GM12878 (cell line): Measurements from ENCODE around the gene UBTF. TPM values are rescaled to one million over a fixed set of nuclear protein-coding genes. Genes with fewer than 3 reads are reported as not detected.

Experiments used
- E2F4 ChIP-seq: IDR thresholded peaks from 2 replicates; pipeline ENCODE4 v1.6.1; 2012; ENCODE audit warnings: low read depth, low read length, improper control_type of control experiment
- MTA3 ChIP-seq: IDR thresholded peaks from 2 replicates; pipeline ENCODE4 v1.6.1; 2012; ENCODE audit warnings: low read length, inconsistent platforms, borderline replicate concordance
- MXI1 ChIP-seq: fragments of 150-350 bp; IDR thresholded peaks from 2 replicates; pipeline ENCODE4 v1.6.1; 2011; ENCODE audit warnings: low read depth, mild to moderate bottlenecking, inconsistent platforms, low read length, improper control_type of control experiment
- NFIC ChIP-seq: IDR thresholded peaks from 2 replicates; pipeline ENCODE4 v1.6.1; 2012; ENCODE audit warnings: low read depth, mild to moderate bottlenecking, inconsistent platforms, low read length, moderate library complexity
- POLR2A ChIP-seq: IDR thresholded peaks from 2 replicates; pipeline ENCODE4 v1.6.1; 2011; ENCODE audit warnings: low read depth, mild to moderate bottlenecking, low read length
- RUNX3 ChIP-seq: IDR thresholded peaks from 2 replicates; pipeline ENCODE4 v1.6.1; 2012; ENCODE audit warnings: low read length, inconsistent platforms
- SIN3A ChIP-seq: IDR thresholded peaks from 2 replicates; pipeline ENCODE4 v1.6.1; 2012; ENCODE audit warnings: low read depth, low read length, improper control_type of control experiment
- SRF ChIP-seq, 2 experiments: IDR thresholded peaks; 2 replicates each; pipeline ENCODE4 v1.6.1; 2011; ENCODE audit warnings: low read depth in 2 of 2, low read length in 2 of 2, mild to moderate bottlenecking in 1 of 2, moderate library complexity in 1 of 2
- ZBED1 ChIP-seq: IDR thresholded peaks from 2 replicates; pipeline ENCODE4 v1.6.1; 2016; ENCODE audit warnings: borderline replicate concordance
- ZNF384 ChIP-seq: IDR thresholded peaks from 2 replicates; pipeline ENCODE4 v1.6.1; 2012; ENCODE audit warnings: low read depth, mild to moderate bottlenecking, low read length, improper control_type of control experiment, borderline replicate concordance
- polyA plus RNA-seq, 11 experiments: library from polyadenylated mRNA; depleted of rRNA in 4 of 11; unstranded in 6 of 11; stranded (reverse) in 5 of 11; fragments of >200 nt; fragmentation: Nextera tagmentation in 4 of 11; fragmentation: Illumina TruSeq in 1 of 11; extraction: Ambion mirVana in 4 of 11; extraction: Trizol in 1 of 11; gene quantifications; 1 replicate in 1 of 11; 2 replicates in 10 of 11; pipeline versions ENCODE4 v1.2.1 to v1.2.3, GENCODE V29; 2011 to 2016; ENCODE audit warnings: inconsistent platforms in 2 of 11, missing spikeins in 2 of 11, low read depth in 1 of 11
- total RNA-seq, 4 experiments: library from RNA; depleted of rRNA in 3 of 4; stranded (reverse); fragments of >200 nt in 3 of 4; fragmentation: Illumina TruSeq in 1 of 4; extraction: Trizol in 1 of 4; gene quantifications; 2 replicates each; pipeline versions ENCODE4 v1.2.1 to v1.2.3, GENCODE V29; 2013 to 2021
- TF ChIP-seq, protein P1 (sequence below): fragments of 450-650 bp; formaldehyde crosslinking; IDR thresholded peaks from 2 replicates; pipeline ENCODE4 v1.5.0; 2022; ENCODE audit warnings: mild to moderate bottlenecking, missing genetic modification characterization
- TF ChIP-seq, protein P2 (sequence below): fragments of 450-650 bp; conservative IDR thresholded peaks from 2 replicates; pipeline ENCODE4 v1.6.1; 2017; ENCODE audit warnings: mild to moderate bottlenecking, moderate library complexity

UBTF gene
- total and polyA plus RNA-seq, 10 of the 15 experiments (the other 5 are each of a cell fraction or from before 2014, with no cell fraction given): 2.2 to 124 (median 79.6) TPM

- TF ChIP-seq SRF (IDR thresholded peaks at IDR 0.05; ENCODE audit: low read depth in 2 of 2, low read length in 2 of 2) (no peak), MXI1 (peak; percentile 9; the same call in 1 of the 2 replicates), SIN3A (no peak), NFIC (peak; percentile 29; the same call in 1 of the 2 replicates), MTA3 (peak; percentile 73; the same call in 1 of the 2 replicates), E2F4 (no peak), ZBED1 (no peak), POLR2A (peak; percentile 63), RUNX3 (peak; percentile 6), ZNF384 (peak; percentile 57; the same call in 1 of the 2 replicates)
- TF ChIP-seq, protein P1, sequence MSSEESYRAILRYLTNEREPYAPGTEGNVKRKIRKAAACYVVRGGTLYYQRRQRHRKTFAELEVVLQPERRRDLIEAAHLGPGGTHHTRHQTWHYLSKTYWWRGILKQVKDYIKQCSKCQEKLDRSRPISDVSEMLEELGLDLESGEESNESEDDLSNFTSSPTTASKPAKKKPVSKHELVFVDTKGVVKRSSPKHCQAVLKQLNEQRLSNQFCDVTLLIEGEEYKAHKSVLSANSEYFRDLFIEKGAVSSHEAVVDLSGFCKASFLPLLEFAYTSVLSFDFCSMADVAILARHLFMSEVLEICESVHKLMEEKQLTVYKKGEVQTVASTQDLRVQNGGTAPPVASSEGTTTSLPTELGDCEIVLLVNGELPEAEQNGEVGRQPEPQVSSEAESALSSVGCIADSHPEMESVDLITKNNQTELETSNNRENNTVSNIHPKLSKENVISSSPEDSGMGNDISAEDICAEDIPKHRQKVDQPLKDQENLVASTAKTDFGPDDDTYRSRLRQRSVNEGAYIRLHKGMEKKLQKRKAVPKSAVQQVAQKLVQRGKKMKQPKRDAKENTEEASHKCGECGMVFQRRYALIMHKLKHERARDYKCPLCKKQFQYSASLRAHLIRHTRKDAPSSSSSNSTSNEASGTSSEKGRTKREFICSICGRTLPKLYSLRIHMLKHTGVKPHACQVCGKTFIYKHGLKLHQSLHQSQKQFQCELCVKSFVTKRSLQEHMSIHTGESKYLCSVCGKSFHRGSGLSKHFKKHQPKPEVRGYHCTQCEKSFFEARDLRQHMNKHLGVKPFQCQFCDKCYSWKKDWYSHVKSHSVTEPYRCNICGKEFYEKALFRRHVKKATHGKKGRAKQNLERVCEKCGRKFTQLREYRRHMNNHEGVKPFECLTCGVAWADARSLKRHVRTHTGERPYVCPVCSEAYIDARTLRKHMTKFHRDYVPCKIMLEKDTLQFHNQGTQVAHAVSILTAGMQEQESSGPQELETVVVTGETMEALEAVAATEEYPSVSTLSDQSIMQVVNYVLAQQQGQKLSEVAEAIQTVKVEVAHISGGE (CRISPR knock-in tag): no peak
- TF ChIP-seq, protein P2, sequence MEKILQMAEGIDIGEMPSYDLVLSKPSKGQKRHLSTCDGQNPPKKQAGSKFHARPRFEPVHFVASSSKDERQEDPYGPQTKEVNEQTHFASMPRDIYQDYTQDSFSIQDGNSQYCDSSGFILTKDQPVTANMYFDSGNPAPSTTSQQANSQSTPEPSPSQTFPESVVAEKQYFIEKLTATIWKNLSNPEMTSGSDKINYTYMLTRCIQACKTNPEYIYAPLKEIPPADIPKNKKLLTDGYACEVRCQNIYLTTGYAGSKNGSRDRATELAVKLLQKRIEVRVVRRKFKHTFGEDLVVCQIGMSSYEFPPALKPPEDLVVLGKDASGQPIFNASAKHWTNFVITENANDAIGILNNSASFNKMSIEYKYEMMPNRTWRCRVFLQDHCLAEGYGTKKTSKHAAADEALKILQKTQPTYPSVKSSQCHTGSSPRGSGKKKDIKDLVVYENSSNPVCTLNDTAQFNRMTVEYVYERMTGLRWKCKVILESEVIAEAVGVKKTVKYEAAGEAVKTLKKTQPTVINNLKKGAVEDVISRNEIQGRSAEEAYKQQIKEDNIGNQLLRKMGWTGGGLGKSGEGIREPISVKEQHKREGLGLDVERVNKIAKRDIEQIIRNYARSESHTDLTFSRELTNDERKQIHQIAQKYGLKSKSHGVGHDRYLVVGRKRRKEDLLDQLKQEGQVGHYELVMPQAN: 0 out of 2 replicates have a peak, but pooled peaks have one; percentile 19
These were observed 1.8 kb upstream of the UBTF start (continued) for GRCh38 chr17:44221084-44221861.
